Calu3 (cell line): Measurements from ENCODE around the gene ZNF76. TPM values are rescaled to one million over a fixed set of nuclear protein-coding genes. Genes with fewer than 3 reads are reported as not detected.

ENCODE experiments used
- BruUV-seq: library from RNA; stranded (reverse); fragments of 400-500 nt; replicated peaks from 2 replicates; lab custom pipeline; 2021; lab: Mats Ljungman, UMichigan
- CTCF ChIA-PET: fragments of 300-600 bp; sonication (Branson Sonifier 250); formaldehyde crosslinking; loops from one replicate; lab custom pipeline; 2022; ENCODE audit warnings: antibody characterized with exemption; lab: Charles Lee
- DNase-seq: peaks from one replicate; pipeline ENCODE4 v3.0.0; 2022
- H3K27ac Mint-ChIP-seq: one replicate; pipeline ENCODE4 v1.8.0; 2022; ENCODE audit warnings: mixed read lengths; ENCODE audit not compliant: unreplicated experiment
- H3K27me3 Mint-ChIP-seq: one replicate; pipeline ENCODE4 v1.8.0; 2022; ENCODE audit warnings: mixed read lengths; ENCODE audit not compliant: unreplicated experiment
- H3K36me3 Mint-ChIP-seq: one replicate; pipeline ENCODE4 v1.8.0; 2022; ENCODE audit warnings: mild to moderate bottlenecking, moderate library complexity, mixed read lengths; ENCODE audit not compliant: insufficient read depth, unreplicated experiment
- H3K4me1 Mint-ChIP-seq: one replicate; pipeline ENCODE4 v1.8.0; 2022; ENCODE audit warnings: mild to moderate bottlenecking, low read depth, mixed read lengths; ENCODE audit not compliant: unreplicated experiment
- H3K4me3 Mint-ChIP-seq: one replicate; pipeline ENCODE4 v1.8.0; 2022; ENCODE audit warnings: mild to moderate bottlenecking, low read depth, moderate library complexity, mixed read lengths; ENCODE audit not compliant: unreplicated experiment
- H3K9me3 Mint-ChIP-seq: one replicate; pipeline ENCODE4 v1.8.0; 2022; ENCODE audit warnings: low read depth, mixed read lengths; ENCODE audit not compliant: unreplicated experiment
- intact Hi-C: fragments of 100-400 bp; cut with micrococcal nuclease; formaldehyde crosslinking; loops from one replicate; pipeline ENCODE4 v1.10.0; 2022; ENCODE audit not compliant: unreplicated experiment
- total RNA-seq: library from RNA; stranded (reverse); gene quantifications from 2 replicates; pipeline ENCODE4 v1.2.3, GENCODE V29; 2022
- TF ChIP-seq, protein P1 (sequence below): fragments of 200-600 bp; IDR thresholded peaks from one replicate; pipeline ENCODE4 v1.8.0; 2022; ENCODE audit warnings: antibody characterized with exemption; ENCODE audit not compliant: unreplicated experiment

ZNF76 gene
- total RNA-seq, 1 experiment from 2014 or later = 60.0 TPM

DNA sequence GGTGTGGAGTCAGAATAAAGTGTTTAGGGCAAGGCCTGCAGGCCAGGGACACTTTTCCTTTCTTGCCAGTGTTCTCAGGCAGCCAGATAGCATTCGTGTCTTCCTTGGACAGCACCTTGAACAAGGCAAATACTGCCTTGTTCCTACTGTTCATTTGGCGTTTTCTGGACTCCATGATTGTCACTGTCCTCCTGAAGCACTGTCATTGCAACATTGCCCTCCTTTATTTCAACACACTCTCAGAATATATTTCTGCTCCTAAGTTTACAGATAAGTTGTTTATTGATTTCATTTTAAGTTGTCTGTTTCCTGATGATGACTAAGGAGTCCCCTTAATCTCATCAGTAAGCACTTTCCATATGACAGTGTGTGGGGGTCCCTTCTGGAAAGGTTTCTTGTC lies 22.9 kb downstream of the ZNF76 start:
- DNase-seq = no peak
- CTCF ChIA-PET = no interaction called here
- no peak overlapping the region for H3K27ac Mint-ChIP-seq
- H3K4me1 Mint-ChIP-seq = no peaks in the 10 kb centered on the region
- intact Hi-C loops = no loop called here
- no peak overlapping the region for H3K4me3 Mint-ChIP-seq
- H3K9me3 Mint-ChIP-seq = no peaks in the 10 kb centered on the region
- no peaks in the 10 kb centered on the region for H3K27me3 Mint-ChIP-seq
- no TSS peak for BruUV-seq
- peaks cover 19% of the 10 kb centered on the region for H3K36me3 Mint-ChIP-seq
- TF ChIP-seq, protein P1, sequence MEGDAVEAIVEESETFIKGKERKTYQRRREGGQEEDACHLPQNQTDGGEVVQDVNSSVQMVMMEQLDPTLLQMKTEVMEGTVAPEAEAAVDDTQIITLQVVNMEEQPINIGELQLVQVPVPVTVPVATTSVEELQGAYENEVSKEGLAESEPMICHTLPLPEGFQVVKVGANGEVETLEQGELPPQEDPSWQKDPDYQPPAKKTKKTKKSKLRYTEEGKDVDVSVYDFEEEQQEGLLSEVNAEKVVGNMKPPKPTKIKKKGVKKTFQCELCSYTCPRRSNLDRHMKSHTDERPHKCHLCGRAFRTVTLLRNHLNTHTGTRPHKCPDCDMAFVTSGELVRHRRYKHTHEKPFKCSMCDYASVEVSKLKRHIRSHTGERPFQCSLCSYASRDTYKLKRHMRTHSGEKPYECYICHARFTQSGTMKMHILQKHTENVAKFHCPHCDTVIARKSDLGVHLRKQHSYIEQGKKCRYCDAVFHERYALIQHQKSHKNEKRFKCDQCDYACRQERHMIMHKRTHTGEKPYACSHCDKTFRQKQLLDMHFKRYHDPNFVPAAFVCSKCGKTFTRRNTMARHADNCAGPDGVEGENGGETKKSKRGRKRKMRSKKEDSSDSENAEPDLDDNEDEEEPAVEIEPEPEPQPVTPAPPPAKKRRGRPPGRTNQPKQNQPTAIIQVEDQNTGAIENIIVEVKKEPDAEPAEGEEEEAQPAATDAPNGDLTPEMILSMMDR = no peak

DNA sequence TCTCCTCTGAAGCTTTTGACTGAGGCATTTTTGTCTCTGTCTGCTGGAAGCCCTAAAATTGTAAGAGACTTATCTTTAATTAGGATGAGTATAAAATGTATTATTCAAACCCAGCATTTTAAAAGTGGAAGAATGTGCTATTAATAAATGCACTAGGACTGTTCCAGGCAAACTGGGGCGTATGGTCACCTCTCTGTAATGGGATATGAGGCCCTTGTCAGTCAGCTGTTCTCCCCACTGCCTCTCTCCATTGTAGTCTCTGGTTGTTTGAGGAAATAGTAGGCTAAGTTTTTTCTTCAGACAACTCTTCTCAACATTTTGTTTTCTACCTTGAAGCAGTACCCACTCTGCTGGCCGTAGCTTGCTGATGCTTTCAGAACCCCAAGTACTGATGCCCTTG lies 23.8 kb downstream of the ZNF76 start:
- no TSS peak for BruUV-seq
- H3K4me3 Mint-ChIP-seq = no peak overlapping the region
- no peaks in the 10 kb centered on the region for H3K27me3 Mint-ChIP-seq
- H3K9me3 Mint-ChIP-seq = no peaks in the 10 kb centered on the region
- TF ChIP-seq, protein P1 = no peak
- no peaks in the 10 kb centered on the region for H3K4me1 Mint-ChIP-seq
- CTCF ChIA-PET = interaction anchor here (0.5 kb wide), 1 partner anchor 327 kb away, joined by 3 read pairs; no protein-coding TSS in a partner anchor
- no peak for DNase-seq
- H3K36me3 Mint-ChIP-seq = peaks cover 19% of the 10 kb centered on the region
- intact Hi-C loops = no loop called here
- no peak overlapping the region for H3K27ac Mint-ChIP-seq

GRCh38 chr6:35287671-35288396 lies 28.3 kb downstream of the ZNF76 start:
- H3K4me3 Mint-ChIP-seq = no peak overlapping the region
- DNase-seq = no peak
- H3K36me3 Mint-ChIP-seq = peaks cover 17% of the 10 kb centered on the region
- no peaks in the 10 kb centered on the region for H3K27me3 Mint-ChIP-seq
- CTCF ChIA-PET = no interaction called here
- BruUV-seq = no TSS peak
- TF ChIP-seq, protein P1 = no peak
- H3K4me1 Mint-ChIP-seq = no peaks in the 10 kb centered on the region
- no peak overlapping the region for H3K27ac Mint-ChIP-seq
- intact Hi-C loops = no loop called here
- H3K9me3 Mint-ChIP-seq = no peaks in the 10 kb centered on the region

DNA sequence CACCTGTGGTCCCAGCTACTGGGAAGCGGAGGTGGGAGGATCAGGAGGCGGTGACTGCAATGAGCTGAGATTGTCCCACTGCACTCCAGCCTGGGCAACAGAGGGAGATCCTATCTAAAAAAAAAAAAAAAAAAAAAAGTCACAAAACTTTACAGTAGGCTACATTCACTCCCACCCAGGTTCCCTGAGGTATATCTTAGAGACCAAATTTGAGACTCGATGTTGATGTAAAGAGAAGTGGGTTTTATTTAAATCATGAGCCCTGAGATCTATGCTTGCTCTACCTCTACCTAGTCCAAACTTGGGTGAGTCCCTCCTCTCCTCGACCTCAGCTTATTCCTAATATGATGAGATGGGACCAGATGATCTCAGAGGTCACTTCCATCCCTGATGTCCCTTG lies 29.3 kb downstream of the ZNF76 start:
- CTCF ChIA-PET = interaction anchor here (0.6 kb wide), 1 partner anchor 14 kb away, joined by 3 read pairs; no protein-coding TSS in a partner anchor
- no TSS peak for BruUV-seq
- no peaks in the 10 kb centered on the region for H3K27me3 Mint-ChIP-seq
- intact Hi-C loops = no loop called here
- TF ChIP-seq, protein P1 = no peak
- H3K36me3 Mint-ChIP-seq = peaks cover 12% of the 10 kb centered on the region
- H3K27ac Mint-ChIP-seq = no peak overlapping the region
- no peak for DNase-seq
- H3K4me3 Mint-ChIP-seq = no peak overlapping the region
- no peaks in the 10 kb centered on the region for H3K9me3 Mint-ChIP-seq
- no peaks in the 10 kb centered on the region for H3K4me1 Mint-ChIP-seq
